SK-N-MC (cell line): ENCODE results near the gene HTR2B.

Experiments
- DNase-seq: peaks from one replicate; pipeline ENCODE4 v3.0.0-alpha.2; 2011; ENCODE audit warnings: low read depth, low spot score
- H3K27ac ChIP-seq: fragments of 200-600 bp; sonication (generic); 2 replicates; pipeline ENCODE4 v1.5.1; 2016; ENCODE audit warnings: mixed run types
- H3K36me3 ChIP-seq: fragments of 200-600 bp; sonication (generic); 2 replicates; pipeline ENCODE4 v1.6.1; 2017; ENCODE audit warnings: antibody characterized with exemption, low read length, mixed read lengths; ENCODE audit not compliant: insufficient read depth
- H3K4me3 ChIP-seq: fragments of 200-600 bp; sonication (generic); 2 replicates; pipeline ENCODE4 v1.5.1; 2016
- H3K9ac ChIP-seq: fragments of 200-600 bp; sonication (generic); 2 replicates; pipeline ENCODE4 v1.8.0; 2017; ENCODE audit warnings: mixed run types, mixed read lengths; ENCODE audit not compliant: insufficient read length
- H3K9me3 ChIP-seq: fragments of 200-600 bp; sonication (generic); 2 replicates; pipeline ENCODE4 v1.6.1; 2017; ENCODE audit warnings: low read depth, mild to moderate bottlenecking, antibody characterized with exemption, low read length, moderate library complexity, mixed read lengths
- EZH2 ChIP-seq: fragments of 200-600 bp; sonication (generic); IDR thresholded peaks from one replicate; pipeline ENCODE4 v1.6.1; 2017; ENCODE audit warnings: antibody characterized with exemption
- FOXP2 ChIP-seq: optimal IDR thresholded peaks from 2 replicates; pipeline ENCODE3; 2011; ENCODE audit warnings: mild to moderate bottlenecking, moderate library complexity; ENCODE audit not compliant: insufficient read depth; ENCODE audit errors: extremely low read length, control extremely low read depth
- POLR2AphosphoS5 ChIP-seq: IDR thresholded peaks from 2 replicates; pipeline ENCODE4 v1.6.1; 2012; ENCODE audit warnings: mild to moderate bottlenecking, low read depth, low read length, borderline replicate concordance

Gene HTR2B

GRCh38 chr2:231129216-231129615, 4.4 kb upstream of the HTR2B start:
- peak overlapping the region; percentile 93 for H3K27ac ChIP-seq
- no peaks in the 10 kb centered on the region for H3K9me3 ChIP-seq
- H3K9ac ChIP-seq = peak overlapping the region; percentile 4
- peak; percentile 39 for DNase-seq
- peak overlapping the region; percentile 57 for H3K4me3 ChIP-seq
- TF ChIP-seq POLR2AphosphoS5 (no peak), EZH2 (no peak), FOXP2 (no peak)
- no peaks in the 10 kb centered on the region; the same call in 1 of the 2 replicates for H3K36me3 ChIP-seq

DNA sequence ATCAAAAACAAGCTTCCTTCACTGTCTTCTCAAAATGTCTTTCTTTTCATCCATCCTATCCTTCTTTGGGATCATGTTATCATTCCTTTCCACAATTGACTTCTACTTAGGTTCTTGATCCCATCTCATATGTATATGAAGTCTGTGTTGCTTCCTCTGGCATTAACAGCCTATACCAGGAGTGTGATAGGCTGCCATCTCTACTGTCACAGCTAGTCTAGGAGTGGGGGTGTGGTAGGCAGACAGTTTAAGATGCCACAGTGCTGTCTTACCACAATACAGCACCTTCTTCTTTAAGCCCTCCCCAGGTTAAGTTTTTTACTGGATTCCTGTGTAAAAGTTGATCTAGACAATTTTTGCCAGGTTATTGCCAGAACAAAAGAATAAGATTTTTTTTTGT, 3.7 kb upstream of the HTR2B start:
- Histone ChIP-seq H3K27ac (peak overlapping the region; percentile 93), H3K9ac (no peak overlapping the region)
- TF ChIP-seq FOXP2 (no peak), EZH2 (no peak), POLR2AphosphoS5 (no peak)

GRCh38 chr2:231127936-231128335, 3.1 kb upstream of the HTR2B start:
- Histone ChIP-seq H3K27ac (peak overlapping the region; percentile 93), H3K9me3 (no peaks in the 10 kb centered on the region), H3K9ac (no peak overlapping the region), H3K4me3 (no peak overlapping the region), H3K36me3 (no peaks in the 10 kb centered on the region; the same call in 1 of the 2 replicates)
- DNase-seq = no peak
- TF ChIP-seq EZH2 (no peak), FOXP2 (no peak), POLR2AphosphoS5 (no peak)

More for the DNA sequence above, 3.7 kb upstream of the HTR2B start:
- Histone ChIP-seq H3K36me3 (no peaks in the 10 kb centered on the region; the same call in 1 of the 2 replicates), H3K4me3 (peak overlapping the region; percentile 57), H3K9me3 (no peaks in the 10 kb centered on the region)
- DNase-seq = no peak

GRCh38 chr2:231127480-231127879, 2.6 kb upstream of the HTR2B start:
- H3K4me3 ChIP-seq = no peak overlapping the region
- peak overlapping the region; percentile 93 for H3K27ac ChIP-seq
- H3K36me3 ChIP-seq = no peaks in the 10 kb centered on the region; the same call in 1 of the 2 replicates
- TF ChIP-seq POLR2AphosphoS5 (no peak), FOXP2 (no peak), EZH2 (no peak)
- no peak for DNase-seq
- H3K9ac ChIP-seq = no peak overlapping the region
- H3K9me3 ChIP-seq = no peaks in the 10 kb centered on the region

DNA sequence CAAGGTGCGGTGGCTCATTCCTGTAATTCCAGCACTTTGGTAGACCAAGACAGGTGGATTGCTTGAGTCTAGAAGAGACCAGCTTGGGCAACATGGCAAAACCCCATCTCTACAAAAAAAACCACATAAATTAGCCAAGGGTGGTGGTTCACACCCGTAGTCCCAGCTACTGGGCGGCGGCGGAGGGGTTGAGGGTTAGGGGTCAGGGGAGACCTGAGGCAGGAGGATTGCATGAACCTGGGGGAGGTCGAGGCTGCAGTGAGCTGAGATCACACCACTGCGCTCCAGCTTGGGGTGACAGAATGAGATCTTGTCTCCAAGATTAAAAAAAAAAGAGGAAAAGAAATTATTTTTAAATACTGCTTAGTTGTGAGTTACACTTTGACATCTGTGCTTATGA, 1.3 kb upstream of the HTR2B start:
- Histone ChIP-seq H3K9me3 (no peaks in the 10 kb centered on the region), H3K36me3 (no peaks in the 10 kb centered on the region; the same call in 1 of the 2 replicates), H3K9ac (no peak overlapping the region), H3K27ac (peak overlapping the region; percentile 97; the same call in 1 of the 2 replicates), H3K4me3 (no peak overlapping the region)
- DNase-seq = no peak
- no peak for TF ChIP-seq EZH2
- TF ChIP-seq FOXP2 = no peak

DNA sequence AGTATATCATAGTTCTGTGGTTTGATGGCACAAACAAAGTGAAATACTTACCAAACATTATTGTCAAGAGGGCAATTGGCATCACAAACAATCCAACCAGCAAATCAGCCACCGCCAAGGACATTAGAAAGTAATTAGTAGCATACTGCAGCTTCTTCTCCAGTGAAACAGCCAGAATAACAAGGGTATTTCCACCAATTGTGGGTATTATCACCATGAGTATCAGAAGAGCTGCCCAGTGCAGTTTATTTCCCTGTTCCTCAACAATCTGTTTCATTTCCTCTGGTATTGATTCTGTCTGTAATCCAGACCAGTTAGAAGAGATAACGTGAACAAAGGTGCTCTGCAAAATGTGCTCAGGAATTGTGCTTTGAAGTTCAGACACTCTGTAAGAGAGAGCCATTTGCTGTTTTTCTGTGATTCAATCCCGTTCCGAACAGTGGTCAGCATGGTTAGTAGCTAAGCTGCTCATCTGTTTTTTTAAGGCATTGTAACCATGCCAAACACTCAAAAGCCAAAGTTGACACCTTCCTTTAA, 1.4 kb downstream of the HTR2B start:
- Histone ChIP-seq H3K27ac (peak overlapping the region; percentile 97), H3K4me3 (peak overlapping the region; percentile 58), H3K36me3 (no peaks in the 10 kb centered on the region; the same call in 1 of the 2 replicates), H3K9me3 (no peaks in the 10 kb centered on the region), H3K9ac (peak overlapping the region; percentile 43)
- TF ChIP-seq EZH2 (no peak), POLR2AphosphoS5 (no peak), FOXP2 (no peak)
- DNase-seq = no peak

- no peak overlapping the region for H3K4me3 ChIP-seq
- H3K9ac ChIP-seq = no peak overlapping the region
Measured at GRCh38 chr2:231118614-231118942, 6.3 kb downstream of the HTR2B start.

DNA sequence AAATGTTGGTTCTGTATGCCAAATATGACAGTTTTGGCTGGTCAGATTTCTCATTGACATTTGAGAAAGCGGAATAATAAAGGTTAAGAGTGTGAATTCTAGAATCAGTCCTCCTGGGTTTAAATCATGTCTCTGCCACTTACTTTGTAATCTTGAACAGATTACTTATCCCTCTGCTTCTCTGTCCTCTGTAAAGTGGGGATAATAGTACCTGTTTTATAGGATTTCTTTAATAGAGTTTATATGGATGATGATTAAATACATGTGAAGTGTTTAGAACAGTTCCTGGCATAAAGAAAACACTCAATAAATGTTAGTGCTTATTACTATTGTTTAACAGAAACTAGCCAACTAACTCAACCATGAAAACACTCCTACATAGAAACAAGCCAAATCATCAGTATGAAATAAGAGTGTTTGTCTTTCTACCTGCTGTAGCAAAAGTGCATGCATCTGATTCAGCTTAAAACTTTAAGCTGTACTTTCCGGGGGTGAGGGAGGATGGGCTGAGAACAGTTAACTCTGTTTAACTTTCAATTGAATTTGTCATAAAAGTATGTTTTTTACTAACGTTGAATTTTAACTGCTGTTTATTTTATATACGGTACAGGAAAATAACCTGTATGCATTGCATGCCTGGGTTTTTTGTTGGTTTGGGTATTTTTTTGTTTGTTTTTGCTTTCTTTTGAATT, 6.8 kb downstream of the HTR2B start:
- Histone ChIP-seq H3K36me3 (peaks cover 4% of the 10 kb centered on the region; the same call in 1 of the 2 replicates), H3K27ac (peak overlapping the region; percentile 37; the same call in 1 of the 2 replicates), H3K9me3 (no peaks in the 10 kb centered on the region), H3K4me3 (no peak overlapping the region), H3K9ac (no peak overlapping the region)
- DNase-seq = no peak
- no peak for TF ChIP-seq FOXP2
- TF ChIP-seq EZH2 = no peak
- TF ChIP-seq POLR2AphosphoS5 = no peak

More at GRCh38 chr2:231118614-231118942, 6.3 kb downstream of the HTR2B start:
- peaks cover 2% of the 10 kb centered on the region; the same call in 1 of the 2 replicates for H3K36me3 ChIP-seq
- no peak for DNase-seq
- TF ChIP-seq FOXP2 (no peak), POLR2AphosphoS5 (no peak)
- no peak overlapping the region; the same call in 1 of the 2 replicates for H3K27ac ChIP-seq
- no peaks in the 10 kb centered on the region for H3K9me3 ChIP-seq

- H3K9ac ChIP-seq = no peak overlapping the region
- TF ChIP-seq EZH2 (no peak), FOXP2 (no peak), POLR2AphosphoS5 (no peak)
- no peak overlapping the region for H3K4me3 ChIP-seq
- H3K9me3 ChIP-seq = no peaks in the 10 kb centered on the region
- H3K36me3 ChIP-seq = peaks cover 10% of the 10 kb centered on the region
- H3K27ac ChIP-seq = 0 out of 2 replicates have a peak overlapping the region, but pooled peaks have one; percentile 33
- no peak for DNase-seq
Measured at GRCh38 chr2:231117148-231117547, 7.7 kb downstream of the HTR2B start.
